DMS79 treated with DMSO at 0.1 percent for 48 hours (cell line): ENCODE data around the gene FLT1.

Source experiments
- DNase-seq: peaks from one replicate; lab custom pipeline; 2025; lab: John Stamatoyannopoulos, UW

FLT1 gene

DNA sequence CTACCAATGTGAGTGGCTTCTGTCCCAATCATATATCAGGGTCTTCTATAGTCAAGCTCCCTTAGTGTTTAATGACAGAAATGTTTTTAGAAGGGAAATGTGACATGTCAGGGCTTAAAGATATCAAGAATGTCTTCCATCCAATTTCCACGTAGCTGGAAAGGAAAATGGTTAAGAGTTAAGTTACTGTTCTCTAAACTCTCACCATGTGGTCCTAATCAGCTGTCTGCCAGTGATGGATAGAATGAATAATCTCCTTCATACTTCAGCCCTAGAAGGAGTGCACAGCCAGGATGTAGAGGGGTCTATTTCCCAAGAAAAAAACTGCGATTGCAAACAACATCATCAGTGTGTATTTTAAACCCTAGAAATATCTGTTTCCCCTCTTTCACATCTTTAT lies 36.3 kb downstream of the FLT1 start:
- DNase-seq = no peak

DNA sequence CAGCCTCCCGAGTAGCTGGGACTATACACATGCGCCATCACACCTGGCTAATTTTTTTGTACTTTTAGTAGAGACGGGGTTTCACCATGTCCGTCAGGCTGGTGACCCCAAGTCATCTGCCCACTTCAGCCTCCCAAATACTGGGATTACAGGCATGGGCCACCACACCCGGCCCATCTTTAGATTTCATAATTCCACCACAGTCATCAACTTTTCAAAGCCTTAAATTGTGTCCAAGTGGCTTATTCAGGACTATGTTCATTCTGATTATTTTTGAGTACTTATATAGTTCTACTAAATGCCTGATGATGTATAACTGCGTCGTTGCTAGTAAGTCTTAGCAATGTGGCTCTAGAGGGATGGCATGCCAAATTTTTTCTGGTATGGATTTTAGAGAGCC lies 36.9 kb downstream of the FLT1 start:
- no peak for DNase-seq

DNA sequence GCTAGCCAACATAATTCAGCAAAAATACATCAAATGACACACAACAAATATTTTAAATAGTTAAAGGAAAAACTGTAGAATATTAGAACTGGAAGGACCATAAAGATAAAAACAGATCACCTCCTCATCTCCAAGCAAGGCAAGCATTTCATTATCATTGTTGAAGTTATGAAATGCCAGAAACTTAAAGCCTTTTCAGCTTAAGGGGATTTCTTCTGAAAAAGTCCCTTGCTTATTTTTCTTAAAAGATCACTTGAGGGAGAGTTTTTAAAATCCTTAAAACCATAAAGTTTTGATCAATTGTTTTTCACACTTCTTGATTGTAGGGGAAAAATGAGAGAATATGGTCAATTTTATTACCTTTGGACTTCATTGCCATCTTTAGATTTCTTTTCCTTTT lies 37.4 kb downstream of the FLT1 start:
- DNase-seq = no peak

DNA sequence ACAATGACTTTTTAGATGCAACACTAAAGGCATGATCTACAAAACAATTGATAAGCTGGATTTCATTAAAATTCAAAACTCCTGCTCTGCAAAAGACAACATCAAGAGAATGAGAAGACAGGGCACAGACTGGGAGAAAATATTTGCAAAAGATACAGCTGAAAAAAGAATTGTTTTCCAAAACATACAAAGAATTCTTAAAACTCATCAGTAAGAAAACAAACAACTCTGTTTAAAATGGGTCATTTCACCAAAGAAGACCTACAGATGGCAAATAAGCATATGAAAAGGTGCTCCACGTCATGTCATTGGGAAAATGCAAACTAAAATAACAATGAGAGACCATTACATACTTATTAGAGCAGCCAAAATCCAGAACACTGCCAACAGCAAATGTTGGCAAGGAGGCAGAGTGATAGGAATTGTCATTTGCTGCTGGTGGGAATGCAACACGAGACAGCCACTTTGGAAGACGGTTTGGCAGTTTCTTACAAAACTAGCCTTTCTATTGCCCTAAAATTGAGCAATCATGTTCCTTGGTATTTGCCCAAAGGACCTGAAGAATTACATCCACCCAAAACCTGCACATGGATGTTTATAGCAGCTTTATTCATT lies 39.2 kb downstream of the FLT1 start:
- DNase-seq = no peak

DNA sequence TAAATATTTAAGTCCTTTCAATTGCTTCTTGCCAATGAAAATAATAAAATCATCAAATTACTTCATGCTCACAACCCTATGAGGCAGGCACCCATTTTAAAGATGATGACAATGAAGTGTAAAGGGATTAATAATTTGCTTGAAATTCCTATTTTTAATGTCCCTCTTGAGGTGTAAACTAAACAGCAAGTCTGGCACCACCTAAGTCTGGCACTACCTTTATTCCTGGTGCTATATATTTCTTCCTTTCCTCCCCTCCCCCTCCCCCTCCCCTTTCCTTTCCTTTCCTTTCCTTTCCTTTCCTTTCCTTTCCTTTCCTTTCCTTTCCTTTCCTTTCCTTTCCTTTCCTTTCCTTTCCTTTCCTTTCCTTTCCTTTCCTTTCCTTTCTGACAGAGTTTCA lies 42.2 kb downstream of the FLT1 start:
- DNase-seq = no peak

DNA sequence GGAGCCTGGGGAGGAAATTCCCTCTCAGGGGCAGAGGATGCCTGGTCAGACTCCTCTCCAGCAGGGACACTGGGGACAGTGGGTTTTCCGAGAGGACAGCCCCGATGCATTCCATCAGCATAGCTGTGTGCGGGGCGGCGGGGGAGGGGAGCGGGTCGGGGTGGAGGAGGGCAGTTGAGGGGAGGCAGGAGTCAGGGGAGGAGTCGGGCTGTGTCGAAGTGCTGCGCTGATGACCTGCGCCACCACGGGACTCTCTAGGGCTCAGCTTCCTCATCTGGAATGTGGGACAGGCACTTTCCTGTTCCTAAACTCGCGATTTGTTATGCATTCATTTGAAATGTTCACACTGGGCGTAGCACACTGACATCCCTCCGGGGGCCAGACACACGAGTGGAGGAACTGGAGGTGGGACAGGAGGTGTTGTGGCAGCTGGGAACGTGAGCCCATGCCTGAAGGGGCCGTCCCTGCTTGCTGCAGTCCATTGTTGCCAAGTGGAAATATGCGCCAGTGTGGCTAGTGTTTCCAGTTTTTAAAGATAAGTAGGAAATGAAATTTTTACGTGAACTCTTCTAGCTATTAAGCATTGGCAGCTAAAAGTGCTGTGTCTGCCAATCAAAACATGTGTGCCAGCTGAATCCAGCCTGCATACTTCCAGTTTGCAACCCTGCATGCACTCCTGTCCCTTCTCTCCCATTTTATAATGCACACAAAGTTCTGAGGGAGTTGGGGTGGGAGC lies 43.3 kb downstream of the FLT1 start:
- DNase-seq = no peak

DNA sequence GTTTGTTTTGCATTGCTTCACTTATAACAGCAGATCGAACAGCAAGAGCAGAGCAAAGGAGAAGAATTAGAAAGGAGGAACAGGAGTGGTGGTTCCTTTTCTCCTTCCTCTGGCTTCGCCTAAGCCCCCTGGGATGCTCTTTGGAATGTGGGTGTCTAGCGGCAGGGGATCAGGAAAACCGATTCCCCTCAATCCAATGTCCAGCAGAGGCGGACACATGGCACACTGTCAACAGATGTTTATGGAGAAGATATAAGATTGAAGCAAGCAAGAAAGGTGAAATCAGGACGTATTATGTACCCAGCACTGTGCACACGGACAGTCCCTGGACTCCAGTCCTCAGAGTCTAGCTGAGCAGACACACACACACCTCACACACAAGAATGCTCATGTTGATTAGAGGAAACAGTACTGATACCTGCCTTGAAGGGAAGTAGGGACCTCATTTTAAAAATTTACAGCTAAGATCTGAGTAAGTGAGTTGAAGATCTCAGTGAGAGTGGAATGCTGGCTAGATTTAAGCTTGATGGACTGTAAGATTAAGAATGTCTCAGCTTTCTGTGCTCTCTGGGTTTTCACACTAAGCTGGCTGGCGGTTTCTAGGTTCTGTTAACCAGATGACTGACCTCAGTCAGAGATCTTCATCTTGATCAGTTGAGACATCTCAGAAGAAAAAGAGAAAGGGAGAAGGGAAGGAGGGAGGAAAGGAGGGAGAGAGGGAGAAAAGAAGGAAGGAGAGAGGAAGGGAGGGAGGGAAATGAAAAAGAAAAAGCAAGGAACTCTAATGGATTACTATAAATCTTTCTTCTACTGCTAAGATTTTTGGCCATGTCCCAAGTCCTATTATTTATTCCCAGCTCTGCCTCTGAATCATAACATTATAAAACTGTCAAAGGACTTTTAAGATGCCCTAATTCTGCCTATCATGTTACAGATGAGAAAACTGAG lies 44.8 kb downstream of the FLT1 start:
- DNase-seq = no peak

DNA sequence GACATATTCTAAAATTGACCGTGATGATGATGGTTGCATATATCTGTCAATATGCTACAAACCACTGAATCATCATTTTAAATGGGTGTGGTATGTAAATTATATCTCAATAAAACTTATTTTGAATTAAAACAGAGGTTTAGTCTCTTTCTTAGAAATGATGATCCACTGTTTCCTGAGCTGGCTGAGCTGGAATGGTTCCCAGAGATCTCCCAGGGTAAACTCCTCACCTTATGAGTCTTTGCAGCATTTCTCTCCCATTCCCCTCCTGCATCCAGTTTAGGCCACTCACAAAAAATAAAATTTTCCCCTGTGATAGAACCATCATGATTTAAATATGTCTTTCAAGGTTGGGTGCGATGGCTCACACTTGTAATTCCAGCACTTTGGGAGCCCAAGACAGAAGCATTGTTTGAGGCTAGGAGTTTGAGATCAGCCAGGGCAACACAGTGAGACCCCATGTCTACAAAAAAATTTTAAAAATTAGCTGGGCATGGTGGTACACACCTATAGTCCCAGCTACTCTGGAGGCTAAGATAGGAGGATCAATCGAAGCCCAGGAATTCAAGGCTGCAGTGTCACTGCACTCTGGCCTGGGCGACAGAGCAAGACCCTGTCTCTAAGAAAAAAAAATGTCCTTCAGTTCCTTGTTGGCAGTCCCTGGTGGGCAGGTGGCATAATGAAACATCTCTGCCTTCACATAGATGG lies 46.1 kb downstream of the FLT1 start:
- no peak for DNase-seq

DNA sequence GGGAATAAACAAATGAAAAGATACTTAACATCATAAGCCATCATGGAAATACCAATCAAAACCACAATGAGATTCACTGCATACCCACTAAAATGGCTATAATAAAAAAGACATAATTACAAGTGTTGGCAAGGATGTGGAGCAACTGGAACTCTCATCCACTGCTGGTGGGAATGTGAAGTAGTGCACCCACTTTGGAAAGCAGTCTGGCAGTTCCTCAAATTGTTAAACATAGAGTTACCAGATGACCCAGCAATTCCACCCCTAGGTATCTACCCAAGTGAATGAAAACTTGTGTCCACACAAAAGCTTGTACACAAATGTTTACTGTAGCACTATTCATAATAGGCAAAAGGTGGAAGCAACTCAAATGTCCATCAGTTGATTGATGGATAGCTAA lies 46.9 kb downstream of the FLT1 start:
- DNase-seq = no peak

DNA sequence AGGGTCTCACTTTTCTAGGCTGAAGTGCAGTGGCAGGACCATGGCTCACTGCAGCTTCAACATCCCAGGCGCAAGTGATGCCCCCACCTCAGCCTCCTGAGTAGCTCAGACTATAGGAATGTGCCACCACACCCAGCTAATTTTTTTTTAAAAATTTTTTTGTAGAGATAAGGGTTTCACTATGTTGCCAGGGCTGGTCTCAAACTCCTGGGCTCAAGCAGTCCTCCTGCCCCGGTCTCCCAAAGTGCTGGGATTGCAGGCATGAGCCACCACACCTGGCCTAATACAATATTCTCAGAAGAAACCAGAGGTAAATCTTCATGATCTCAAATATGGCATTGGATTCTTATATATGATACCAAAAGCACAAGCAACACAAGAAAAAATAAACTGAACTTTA lies 47.7 kb downstream of the FLT1 start:
- no peak for DNase-seq

DNA sequence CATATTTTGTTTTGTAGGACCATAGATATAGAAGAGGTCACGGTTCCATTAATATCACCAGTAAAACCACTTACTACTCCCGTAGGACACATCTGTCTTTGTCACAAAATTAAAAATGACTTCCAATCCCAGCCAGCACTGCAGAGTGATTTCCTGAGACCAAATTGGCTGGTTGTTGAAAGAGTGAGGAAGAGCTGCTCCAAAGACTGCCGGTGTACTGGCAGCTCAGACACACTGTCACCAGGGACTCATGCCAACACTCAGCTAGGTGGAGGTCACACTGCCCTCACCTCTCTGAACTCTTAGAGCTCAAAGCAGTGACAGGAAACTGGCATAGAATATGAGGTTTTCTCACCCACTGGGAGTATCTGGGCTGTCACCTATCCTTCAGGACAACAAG lies 52.1 kb downstream of the FLT1 start:
- no peak for DNase-seq

DNA sequence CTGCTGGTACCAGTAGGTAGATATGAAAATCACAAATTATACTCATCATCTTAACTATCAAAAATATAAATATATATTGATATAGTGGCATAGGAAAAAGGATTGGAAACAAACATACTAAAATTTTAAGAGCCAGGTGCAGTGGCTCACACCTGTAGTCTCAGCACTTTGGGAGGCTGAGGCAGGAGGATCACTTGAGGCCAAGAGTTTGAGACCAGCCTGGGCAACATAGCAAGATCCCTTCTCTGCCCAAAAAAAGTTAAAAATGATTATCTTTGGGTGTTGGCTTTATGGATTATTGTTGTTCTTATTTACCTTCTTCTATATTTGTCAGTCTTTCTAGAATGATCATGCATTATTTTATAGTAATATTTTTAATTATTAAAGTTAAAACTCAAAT lies 53.4 kb downstream of the FLT1 start:
- no peak for DNase-seq

DNA sequence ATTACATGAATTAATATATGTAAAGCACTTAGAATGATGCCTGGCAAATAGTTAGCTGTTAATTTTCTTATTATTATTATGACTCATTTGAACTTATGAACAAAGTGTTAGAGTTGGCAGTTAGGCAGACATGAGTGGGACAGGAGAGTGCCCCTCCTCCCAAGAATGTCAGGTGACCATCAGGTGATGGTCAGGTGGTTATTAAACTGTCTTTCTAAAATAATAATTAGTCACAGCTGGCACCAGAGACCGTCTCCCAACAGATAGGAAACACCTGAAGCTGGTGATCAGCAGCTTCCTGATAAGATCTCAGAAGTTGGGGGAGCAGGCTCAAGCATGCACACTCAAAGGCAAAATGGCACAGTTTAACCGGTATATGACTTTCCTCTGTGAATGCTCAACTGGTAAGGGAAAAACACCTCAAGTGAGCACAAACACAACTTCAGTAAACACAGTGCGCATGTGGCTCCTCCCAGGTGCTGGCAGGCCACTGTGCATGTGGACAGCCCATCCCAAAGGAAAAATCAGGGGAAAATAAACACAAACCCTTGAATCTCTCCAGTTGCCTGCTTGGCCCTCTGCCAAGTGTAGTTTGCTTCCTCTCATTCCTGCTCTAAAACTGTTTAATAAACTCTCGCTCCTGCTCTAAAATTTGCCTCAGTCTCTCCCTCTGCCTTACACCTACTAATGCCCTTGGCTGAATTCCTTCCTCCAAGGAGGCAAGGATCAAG lies 54.0 kb downstream of the FLT1 start:
- DNase-seq = no peak

DNA sequence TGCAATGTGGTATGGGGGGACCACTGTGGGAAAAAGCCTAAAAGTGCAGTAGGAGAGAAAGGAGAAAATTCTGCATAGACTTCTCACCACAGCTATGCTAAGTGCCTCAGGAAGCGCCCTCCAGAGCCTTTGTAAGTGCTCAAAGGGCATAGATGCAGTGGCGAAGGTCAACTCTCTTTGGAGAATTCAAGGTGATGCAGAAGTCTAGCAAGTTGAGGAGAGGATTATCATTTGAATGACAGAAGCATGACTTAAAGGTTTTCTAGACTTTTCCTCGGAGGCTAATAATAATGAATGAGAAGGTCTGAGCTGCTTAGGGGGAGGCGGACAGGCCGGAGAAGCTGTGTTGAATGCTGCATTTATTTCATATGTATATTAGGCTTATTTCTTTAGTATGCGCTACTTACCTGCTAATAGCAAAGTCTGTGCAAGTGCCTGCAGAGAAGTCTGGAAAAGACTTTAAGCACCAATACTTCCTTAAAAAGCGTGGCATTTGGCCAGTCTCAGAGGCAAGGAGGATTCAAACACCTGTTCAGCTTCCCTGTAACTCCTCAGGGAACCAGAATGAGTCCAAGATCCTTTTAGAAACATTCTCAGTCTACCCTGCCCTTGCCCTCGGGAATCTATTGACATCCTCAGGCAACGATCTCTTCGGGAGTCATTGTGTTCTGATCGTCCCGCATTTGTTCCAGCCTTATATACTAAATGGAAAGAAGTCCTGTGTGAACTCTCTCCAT lies 56.2 kb downstream of the FLT1 start:
- DNase-seq = no peak

DNA sequence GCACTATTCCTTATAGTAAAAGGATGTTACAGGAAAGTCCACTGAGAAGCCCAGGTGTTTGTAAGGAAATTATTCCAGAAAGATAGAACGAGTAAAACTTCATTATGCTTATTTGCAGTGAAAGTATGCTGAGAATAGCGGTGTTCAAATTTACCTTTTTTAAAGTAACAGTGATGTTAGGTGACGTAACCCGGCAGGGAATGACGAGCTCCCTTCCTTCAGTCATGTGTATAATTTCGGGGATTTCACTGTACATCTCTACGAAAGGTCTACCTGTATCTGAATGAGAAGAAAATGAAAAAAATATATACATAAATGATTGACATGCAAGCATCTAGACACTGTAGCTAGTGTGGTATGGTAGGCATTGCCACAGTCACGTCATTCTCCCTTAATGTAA lies 56.9 kb downstream of the FLT1 start:
- no peak for DNase-seq

DNA sequence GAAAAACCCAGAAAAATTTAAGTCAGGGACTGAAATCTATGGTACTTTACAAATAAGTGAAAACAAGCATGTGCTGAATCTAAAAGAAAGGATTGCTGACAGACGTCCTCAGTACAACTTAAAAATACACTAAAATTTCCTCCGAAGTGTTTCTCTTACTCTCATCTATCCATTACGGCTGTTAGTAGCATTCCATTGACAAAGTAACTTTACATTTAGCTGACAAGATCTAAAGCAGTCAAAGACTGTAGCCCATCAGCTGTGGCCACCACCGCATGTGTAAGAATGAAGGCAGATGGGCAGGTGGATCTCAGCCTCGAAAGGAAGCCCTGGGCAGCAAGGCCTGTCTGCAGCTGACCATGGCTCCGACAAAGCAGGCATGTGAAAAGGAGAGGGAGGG lies 59.0 kb downstream of the FLT1 start:
- no peak for DNase-seq

DNA sequence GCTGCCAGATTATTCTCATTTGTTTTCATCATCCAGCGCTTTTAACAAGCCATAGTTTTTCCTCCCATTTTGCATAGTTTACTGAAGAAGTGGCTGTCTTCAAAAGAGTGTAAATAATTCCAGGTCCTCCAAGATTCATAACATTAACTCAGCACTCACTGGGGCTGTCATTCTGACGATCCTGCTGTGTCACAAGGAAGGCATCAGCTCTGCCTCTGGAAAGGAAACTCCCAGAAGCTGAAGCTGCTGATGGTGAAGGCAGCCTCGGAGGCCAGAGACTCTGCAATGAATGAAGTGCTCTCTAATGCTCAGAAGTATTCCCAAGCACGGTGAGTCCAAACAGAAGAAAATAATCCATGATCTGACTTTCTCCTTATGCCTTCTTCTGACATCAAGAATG lies 60.0 kb downstream of the FLT1 start:
- DNase-seq = no peak

DNA sequence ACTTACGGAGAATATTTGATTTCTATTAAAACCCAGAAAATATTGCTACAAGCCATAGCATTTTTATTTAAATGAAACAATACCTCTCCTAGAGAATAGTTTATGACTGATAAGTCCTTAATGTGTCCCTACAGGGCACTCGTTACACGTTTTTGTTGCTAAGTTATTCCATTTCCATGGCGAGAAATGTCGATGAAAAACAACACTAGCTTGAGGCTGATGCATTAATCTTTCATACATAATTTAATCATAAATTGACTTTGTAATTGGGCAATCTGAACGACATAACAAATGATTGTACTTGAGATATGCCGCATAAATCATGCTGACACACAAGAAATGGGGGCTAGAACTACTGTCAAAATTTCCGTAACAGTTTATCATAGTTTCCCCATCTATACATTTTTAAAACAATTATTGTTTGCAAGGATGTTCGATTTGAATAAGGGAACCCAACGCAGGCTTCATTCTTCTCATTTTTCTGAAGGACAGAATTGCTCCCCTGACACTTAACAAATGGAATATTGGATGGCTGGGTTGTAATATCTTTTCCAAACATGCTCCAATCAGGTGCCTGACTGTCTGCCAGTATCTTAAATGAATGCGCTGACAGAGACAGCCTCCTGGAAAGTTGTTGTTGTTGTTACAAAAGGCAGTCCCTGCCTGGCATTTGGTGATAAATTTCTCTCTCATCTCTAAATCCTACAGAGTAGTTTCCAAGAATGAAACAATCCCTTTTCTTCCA lies 61.9 kb downstream of the FLT1 start:
- DNase-seq = no peak

DNA sequence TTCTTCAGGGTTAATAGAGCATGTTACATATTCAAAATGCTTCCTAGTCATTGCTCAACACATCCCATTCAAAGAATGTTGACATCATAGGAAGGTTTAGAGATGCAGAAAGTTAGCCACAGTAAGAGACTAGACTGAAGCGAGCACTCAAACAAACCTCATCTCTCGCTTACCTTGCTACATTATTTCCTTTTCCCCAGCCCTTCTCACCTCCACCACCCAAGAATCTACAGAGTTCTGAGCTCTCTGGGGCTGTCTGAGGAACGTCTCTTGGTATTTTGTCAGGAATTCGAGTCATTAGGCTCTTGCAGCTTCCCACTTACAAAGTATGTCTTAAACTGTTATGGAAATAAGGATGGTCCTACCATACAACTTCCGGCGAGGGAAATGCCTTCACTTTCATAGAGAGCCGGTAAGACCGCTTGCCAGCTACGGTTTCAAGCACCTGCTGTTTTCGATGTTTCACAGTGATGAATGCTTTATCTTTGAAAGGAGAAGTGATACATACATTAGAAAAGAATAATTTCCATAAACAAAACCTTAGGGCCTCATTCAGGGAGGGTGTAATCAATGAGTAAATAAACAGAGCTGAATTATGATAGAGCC lies 65.1 kb downstream of the FLT1 start:
- DNase-seq = no peak

DNA sequence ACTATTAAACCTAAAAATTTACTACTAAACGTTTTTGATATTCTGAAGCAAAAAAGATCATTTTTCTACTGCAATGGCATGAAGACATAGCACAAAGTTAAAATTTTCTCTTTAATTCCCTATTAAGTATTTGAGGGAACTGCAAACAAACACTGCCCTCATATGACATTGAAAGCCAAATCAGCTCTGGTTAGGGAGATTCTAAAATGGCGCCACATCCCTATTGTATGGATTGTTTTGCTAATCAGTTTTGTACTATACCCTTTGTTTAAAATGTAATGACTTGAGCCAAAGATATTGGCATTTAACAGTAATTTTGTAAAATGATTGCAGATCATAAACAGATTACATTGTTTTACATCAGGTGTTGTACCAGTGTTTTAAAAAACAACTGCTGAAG lies 65.8 kb downstream of the FLT1 start:
- DNase-seq = no peak
